Adipocyte (in vitro differentiated cells): ENCODE results near the gene CTU2.

Experiments used
- DNase-seq: peaks from one replicate; pipeline ENCODE4 v3.0.0-alpha.2; 2015; ENCODE audit warnings: low read depth
- H3K27me3 ChIP-seq: replicated peaks from 2 replicates; pipeline ENCODE4 v1.7.0; 2013; ENCODE audit warnings: mild to moderate bottlenecking, low read length, moderate library complexity; ENCODE audit not compliant: control insufficient read depth, insufficient read depth
- H3K36me3 ChIP-seq: 2 replicates; pipeline ENCODE4 v1.7.0; 2013; ENCODE audit warnings: low read length, mild to moderate bottlenecking, moderate library complexity; ENCODE audit not compliant: control insufficient read depth, insufficient read depth, severe bottlenecking
- H3K4me1 ChIP-seq: 2 replicates; pipeline ENCODE4 v1.7.0; 2013; ENCODE audit warnings: mild to moderate bottlenecking, low read length, moderate library complexity; ENCODE audit not compliant: control insufficient read depth, insufficient read depth
- H3K4me3 ChIP-seq: 2 replicates; pipeline ENCODE4 v1.7.0; 2013; ENCODE audit warnings: mild to moderate bottlenecking, low read length, moderate library complexity
- H3K9ac ChIP-seq: 2 replicates; pipeline ENCODE4 v1.7.0; 2013; ENCODE audit warnings: mild to moderate bottlenecking, low read length, moderate library complexity
- H3K9me3 ChIP-seq: 2 replicates; pipeline ENCODE4 v1.7.0; 2013; ENCODE audit warnings: mild to moderate bottlenecking, low read length, moderate library complexity; ENCODE audit not compliant: control insufficient read depth

The CTU2 gene

GRCh38 chr16:88710556-88710955 lies 4.3 kb downstream of the CTU2 start:
- H3K9me3 ChIP-seq = no peaks in the 10 kb centered on the region
- H3K4me1 ChIP-seq = peaks cover 11% of the 10 kb centered on the region
- no peaks in the 10 kb centered on the region for H3K27me3 ChIP-seq
- DNase-seq = no peak
- H3K9ac ChIP-seq = no peak overlapping the region
- peaks cover 33% of the 10 kb centered on the region for H3K36me3 ChIP-seq
- H3K4me3 ChIP-seq = no peak overlapping the region

- no peak for DNase-seq
- H3K4me1 ChIP-seq = peaks cover 10% of the 10 kb centered on the region
- H3K36me3 ChIP-seq = peaks cover 46% of the 10 kb centered on the region
- H3K9me3 ChIP-seq = no peaks in the 10 kb centered on the region
- no peak overlapping the region for H3K9ac ChIP-seq
- H3K4me3 ChIP-seq = no peak overlapping the region
- no peaks in the 10 kb centered on the region for H3K27me3 ChIP-seq
These were observed 5.5 kb downstream of the CTU2 start for GRCh38 chr16:88711750-88712340.

- peaks cover 53% of the 10 kb centered on the region for H3K36me3 ChIP-seq
- H3K9me3 ChIP-seq = no peaks in the 10 kb centered on the region
- no peak for DNase-seq
- no peaks in the 10 kb centered on the region for H3K27me3 ChIP-seq
- no peak overlapping the region for H3K9ac ChIP-seq
- peaks cover 3% of the 10 kb centered on the region for H3K4me1 ChIP-seq
- no peak overlapping the region for H3K4me3 ChIP-seq
These were observed 6.2 kb downstream of the CTU2 start for GRCh38 chr16:88712362-88712979.

GRCh38 chr16:88713054-88713453 lies 6.8 kb downstream of the CTU2 start:
- H3K9ac ChIP-seq = no peak overlapping the region
- no peaks in the 10 kb centered on the region for H3K9me3 ChIP-seq
- H3K36me3 ChIP-seq = peaks cover 58% of the 10 kb centered on the region
- no peaks in the 10 kb centered on the region for H3K27me3 ChIP-seq
- H3K4me1 ChIP-seq = no peaks in the 10 kb centered on the region
- DNase-seq = no peak
- no peak overlapping the region for H3K4me3 ChIP-seq

GRCh38 chr16:88713568-88714419 lies 7.5 kb downstream of the CTU2 start:
- no peak overlapping the region for H3K9ac ChIP-seq
- peaks cover 66% of the 10 kb centered on the region for H3K36me3 ChIP-seq
- H3K4me3 ChIP-seq = no peak overlapping the region
- no peaks in the 10 kb centered on the region for H3K4me1 ChIP-seq
- DNase-seq = no peak
- no peaks in the 10 kb centered on the region for H3K27me3 ChIP-seq
- H3K9me3 ChIP-seq = no peaks in the 10 kb centered on the region

- Histone ChIP-seq H3K9me3 (no peaks in the 10 kb centered on the region), H3K4me1 (no peaks in the 10 kb centered on the region), H3K27me3 (no peaks in the 10 kb centered on the region), H3K4me3 (no peak overlapping the region), H3K9ac (no peak overlapping the region), H3K36me3 (peaks cover 74% of the 10 kb centered on the region)
- DNase-seq = no peak
These were observed 8.4 kb downstream of the CTU2 start for GRCh38 chr16:88714420-88715302.

- DNase-seq = no peak
- Histone ChIP-seq H3K27me3 (no peaks in the 10 kb centered on the region), H3K9ac (no peak overlapping the region), H3K4me3 (no peak overlapping the region), H3K4me1 (no peaks in the 10 kb centered on the region), H3K36me3 (peaks cover 74% of the 10 kb centered on the region), H3K9me3 (no peaks in the 10 kb centered on the region)
These were observed 9.2 kb downstream of the CTU2 start for GRCh38 chr16:88715312-88716190.

- no peak overlapping the region for H3K9ac ChIP-seq
- H3K9me3 ChIP-seq = no peaks in the 10 kb centered on the region
- H3K4me3 ChIP-seq = no peak overlapping the region
- no peak for DNase-seq
- H3K36me3 ChIP-seq = peaks cover 79% of the 10 kb centered on the region
- H3K27me3 ChIP-seq = no peaks in the 10 kb centered on the region
- H3K4me1 ChIP-seq = no peaks in the 10 kb centered on the region
These were observed 9.9 kb downstream of the CTU2 start for GRCh38 chr16:88716201-88716600.

- DNase-seq = no peak
- Histone ChIP-seq H3K4me1 (no peaks in the 10 kb centered on the region), H3K9ac (no peak overlapping the region), H3K4me3 (no peak overlapping the region), H3K27me3 (no peaks in the 10 kb centered on the region), H3K9me3 (no peaks in the 10 kb centered on the region), H3K36me3 (peaks cover 83% of the 10 kb centered on the region)
These were observed 10.3 kb downstream of the CTU2 start for GRCh38 chr16:88716601-88717001.

- no peak for DNase-seq
- no peaks in the 10 kb centered on the region for H3K9me3 ChIP-seq
- H3K36me3 ChIP-seq = peaks cover 98% of the 10 kb centered on the region
- no peak overlapping the region for H3K4me3 ChIP-seq
- H3K9ac ChIP-seq = no peak overlapping the region
- H3K27me3 ChIP-seq = no peaks in the 10 kb centered on the region
- H3K4me1 ChIP-seq = no peaks in the 10 kb centered on the region
These were observed 11.9 kb downstream of the CTU2 start for GRCh38 chr16:88718178-88718577.
